ENCODE measurements around the gene IL9.
A peak's percentile ranks its signal among the peaks of the same experiment; 100 is the strongest.

The IL9 gene

DNA sequence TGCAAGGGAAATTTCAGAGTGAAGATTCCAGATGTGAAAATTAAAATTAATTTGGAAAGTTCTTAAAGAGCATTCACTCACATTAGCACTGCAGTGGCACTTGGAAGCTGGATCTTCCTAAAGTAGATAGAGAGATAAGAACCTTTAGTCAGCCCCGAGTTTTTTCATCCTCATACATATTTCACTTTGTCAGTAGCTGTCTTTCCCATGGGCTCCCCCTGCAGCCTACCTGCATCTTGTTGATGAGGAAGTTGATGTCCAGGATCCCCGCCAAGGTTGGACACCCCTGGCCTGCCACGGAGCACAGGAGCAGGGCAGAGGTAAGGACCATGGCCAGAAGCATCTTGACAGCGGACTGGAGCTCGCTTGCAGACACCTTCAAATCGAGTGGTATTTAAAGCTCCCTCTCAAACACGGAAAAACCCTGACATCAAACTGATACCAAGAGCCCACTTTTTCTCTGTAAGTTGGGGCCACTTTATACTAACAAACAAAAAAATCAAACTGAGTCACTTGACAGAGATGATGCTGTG lies at the start of gene IL9:
IL9 (minus strand) TSS at position 368 of the 533 bp plus-strand sequence; CDS start at position 343, 25 bp downstream.
- no peak within 1 kb of the TSS for H3K4me3 ChIP-seq (ENCODE audit: low read depth, low read length)
- TF ChIP-seq, protein P1, sequence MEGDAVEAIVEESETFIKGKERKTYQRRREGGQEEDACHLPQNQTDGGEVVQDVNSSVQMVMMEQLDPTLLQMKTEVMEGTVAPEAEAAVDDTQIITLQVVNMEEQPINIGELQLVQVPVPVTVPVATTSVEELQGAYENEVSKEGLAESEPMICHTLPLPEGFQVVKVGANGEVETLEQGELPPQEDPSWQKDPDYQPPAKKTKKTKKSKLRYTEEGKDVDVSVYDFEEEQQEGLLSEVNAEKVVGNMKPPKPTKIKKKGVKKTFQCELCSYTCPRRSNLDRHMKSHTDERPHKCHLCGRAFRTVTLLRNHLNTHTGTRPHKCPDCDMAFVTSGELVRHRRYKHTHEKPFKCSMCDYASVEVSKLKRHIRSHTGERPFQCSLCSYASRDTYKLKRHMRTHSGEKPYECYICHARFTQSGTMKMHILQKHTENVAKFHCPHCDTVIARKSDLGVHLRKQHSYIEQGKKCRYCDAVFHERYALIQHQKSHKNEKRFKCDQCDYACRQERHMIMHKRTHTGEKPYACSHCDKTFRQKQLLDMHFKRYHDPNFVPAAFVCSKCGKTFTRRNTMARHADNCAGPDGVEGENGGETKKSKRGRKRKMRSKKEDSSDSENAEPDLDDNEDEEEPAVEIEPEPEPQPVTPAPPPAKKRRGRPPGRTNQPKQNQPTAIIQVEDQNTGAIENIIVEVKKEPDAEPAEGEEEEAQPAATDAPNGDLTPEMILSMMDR (conservative IDR thresholded peaks at IDR 0.05; ENCODE audit: low read depth, low read length): no peak
- DNase-seq (ENCODE audit: low read depth): no peak

DNA sequence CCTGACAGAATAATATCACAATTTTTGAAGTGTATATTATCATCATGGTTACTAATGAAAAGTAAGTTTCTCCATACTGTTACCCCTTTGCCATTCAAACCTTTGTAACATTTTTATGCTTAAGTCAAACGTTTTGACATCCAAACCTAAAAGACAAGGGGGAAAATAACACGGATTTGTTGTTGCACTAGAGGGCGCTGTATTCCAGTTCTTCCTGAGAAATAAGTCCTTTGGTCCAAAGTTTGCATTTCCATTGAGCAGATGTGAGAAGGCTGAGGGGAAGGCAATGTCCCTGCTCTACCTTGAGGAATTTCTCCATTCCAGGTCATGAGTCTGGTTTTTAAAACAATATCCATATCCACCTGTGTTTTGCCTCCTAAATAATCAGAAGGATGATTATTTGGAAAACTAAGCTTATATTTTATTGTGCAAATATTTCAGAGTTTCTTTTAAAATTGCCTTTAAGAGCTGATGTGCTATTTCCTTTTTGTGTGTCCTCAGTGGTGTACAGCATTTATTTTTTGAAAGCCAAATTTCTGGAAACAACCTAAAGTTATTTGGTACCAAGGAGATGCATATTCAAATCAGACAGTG lies 49.4 kb upstream of the IL9 start:
- TF ChIP-seq, protein P1 (conservative IDR thresholded peaks at IDR 0.05; ENCODE audit: low read depth, low read length): peak; percentile 82
- peak; percentile 95 for DNase-seq (ENCODE audit: low read depth)

DNA sequence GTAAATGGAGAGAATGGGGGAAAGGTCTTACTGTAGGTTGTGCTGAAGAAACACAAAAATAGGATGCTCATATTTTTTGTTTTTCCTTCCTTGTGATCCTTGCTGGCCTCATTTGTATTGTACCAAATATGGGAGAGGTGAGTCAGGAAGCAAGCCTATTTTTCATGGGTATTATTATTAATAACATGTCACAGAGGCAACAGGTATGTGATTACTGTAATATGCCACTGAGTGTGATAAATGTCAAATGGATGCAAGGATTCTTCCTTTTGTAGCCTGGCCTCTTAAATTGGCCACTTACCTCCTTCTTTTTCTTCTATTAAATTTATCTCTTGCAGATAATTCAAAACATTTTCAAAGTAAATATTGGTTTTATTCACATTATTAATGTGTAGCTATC lies 48.9 kb upstream of the IL9 start:
- no peak overlapping the region for H3K4me3 ChIP-seq (ENCODE audit: low read depth, low read length)
- TF ChIP-seq, protein P1 (conservative IDR thresholded peaks at IDR 0.05; ENCODE audit: low read depth, low read length): no peak
- no peak for DNase-seq (ENCODE audit: low read depth)

More for the DNA sequence above, 49.4 kb upstream of the IL9 start:
- H3K4me3 ChIP-seq (ENCODE audit: low read depth, low read length): no peak overlapping the region

DNA sequence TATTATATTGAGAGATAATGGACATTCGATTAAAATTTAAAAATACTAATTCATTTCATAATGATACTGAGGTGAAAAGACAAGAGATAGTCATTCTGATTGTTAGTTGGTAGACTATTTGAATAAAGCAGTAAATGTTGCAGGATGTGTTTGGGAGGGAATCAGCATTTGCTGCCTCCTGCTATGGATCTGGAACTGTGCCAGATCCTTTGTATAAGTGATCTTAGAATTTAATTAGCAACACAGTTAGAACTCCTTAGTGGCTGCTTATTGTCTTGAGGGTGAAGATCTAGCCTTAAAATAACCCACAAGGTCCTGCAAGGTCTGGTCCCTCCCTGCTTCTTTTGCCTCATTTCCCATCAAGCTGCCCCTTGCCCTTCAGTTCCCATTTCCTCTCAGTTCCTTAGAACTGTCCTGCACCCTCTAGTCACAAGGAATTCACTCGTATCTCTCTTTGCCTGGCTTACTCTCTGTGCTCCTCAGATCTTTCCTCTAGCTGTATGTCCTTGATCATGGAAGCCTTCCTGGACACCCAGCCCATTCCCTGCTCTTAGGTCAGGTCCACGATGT lies 46.6 kb upstream of the IL9 start:
- no peak overlapping the region for H3K4me3 ChIP-seq (ENCODE audit: low read depth, low read length)
- DNase-seq (ENCODE audit: low read depth): no peak
- TF ChIP-seq, protein P1 (conservative IDR thresholded peaks at IDR 0.05; ENCODE audit: low read depth, low read length): no peak

DNA sequence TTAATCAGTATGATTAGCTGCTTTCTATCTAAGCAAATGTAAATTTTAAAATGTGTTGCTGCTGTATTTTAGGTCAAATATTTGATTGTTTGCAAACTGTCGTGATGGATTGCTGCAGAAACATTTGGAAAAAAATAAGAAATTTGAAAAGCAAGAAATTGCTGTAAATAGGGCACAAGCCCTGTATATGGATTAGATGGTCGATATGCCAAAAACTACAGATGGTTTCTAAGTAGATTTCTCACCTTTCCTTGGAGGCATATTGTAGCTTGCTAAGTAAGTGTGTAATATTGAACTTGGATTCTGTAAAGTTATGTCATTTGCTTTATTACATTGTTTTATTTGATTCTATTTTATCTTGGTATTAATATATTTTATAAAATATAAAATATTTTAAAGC lies 46.1 kb upstream of the IL9 start:
- TF ChIP-seq, protein P1 (conservative IDR thresholded peaks at IDR 0.05; ENCODE audit: low read depth, low read length): no peak
- DNase-seq (ENCODE audit: low read depth): no peak

DNA sequence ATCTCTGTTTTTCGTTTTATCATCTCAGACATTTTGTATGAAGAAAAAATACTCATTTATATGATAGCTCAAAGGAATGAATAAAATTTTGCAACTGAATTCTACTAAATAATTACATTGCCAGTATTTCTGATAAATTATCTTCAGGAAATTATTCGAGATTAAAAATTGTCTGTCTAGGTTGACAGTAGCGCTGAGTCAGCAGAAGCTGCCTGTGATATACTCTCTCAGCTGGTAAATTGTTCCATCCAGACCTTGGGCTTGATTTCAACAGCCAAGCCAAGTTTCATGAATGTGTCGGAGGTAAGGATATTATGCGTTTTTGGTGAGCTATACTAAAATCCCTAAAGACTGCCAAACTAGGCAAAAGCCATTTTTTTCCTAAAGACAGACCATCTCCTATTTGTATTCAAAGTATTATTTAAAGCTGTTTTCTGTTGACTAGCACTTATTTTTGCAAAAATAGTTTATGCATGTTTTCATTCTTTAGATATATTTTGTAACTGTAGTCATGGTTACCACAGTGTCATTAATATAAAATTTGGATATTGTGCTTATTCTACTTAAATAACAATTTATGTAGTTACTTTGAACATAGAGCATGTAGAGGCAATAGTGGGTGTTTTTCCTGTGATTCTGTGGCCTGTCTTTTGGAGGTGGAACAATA lies 41.7 kb upstream of the IL9 start:
- DNase-seq (ENCODE audit: low read depth): no peak
- TF ChIP-seq, protein P1 (conservative IDR thresholded peaks at IDR 0.05; ENCODE audit: low read depth, low read length): no peak

More for the DNA sequence above, 46.1 kb upstream of the IL9 start:
- no peak overlapping the region for H3K4me3 ChIP-seq (ENCODE audit: low read depth, low read length)

More for the DNA sequence above, 41.7 kb upstream of the IL9 start:
- no peak overlapping the region for H3K4me3 ChIP-seq (ENCODE audit: low read depth, low read length)

Data from choroid plexus epithelial cell (primary cell).